HG02759 (cell line): ENCODE results near the gene ICE2.

Experiments used
- ATAC-seq: cut with Tn5 transposase; IDR thresholded peaks from one replicate; pipeline ENCODE4 v1.9.1; 2021; ENCODE audit warnings: mild to moderate bottlenecking, moderate library complexity; ENCODE audit not compliant: unreplicated experiment

ICE2 gene, protein sequence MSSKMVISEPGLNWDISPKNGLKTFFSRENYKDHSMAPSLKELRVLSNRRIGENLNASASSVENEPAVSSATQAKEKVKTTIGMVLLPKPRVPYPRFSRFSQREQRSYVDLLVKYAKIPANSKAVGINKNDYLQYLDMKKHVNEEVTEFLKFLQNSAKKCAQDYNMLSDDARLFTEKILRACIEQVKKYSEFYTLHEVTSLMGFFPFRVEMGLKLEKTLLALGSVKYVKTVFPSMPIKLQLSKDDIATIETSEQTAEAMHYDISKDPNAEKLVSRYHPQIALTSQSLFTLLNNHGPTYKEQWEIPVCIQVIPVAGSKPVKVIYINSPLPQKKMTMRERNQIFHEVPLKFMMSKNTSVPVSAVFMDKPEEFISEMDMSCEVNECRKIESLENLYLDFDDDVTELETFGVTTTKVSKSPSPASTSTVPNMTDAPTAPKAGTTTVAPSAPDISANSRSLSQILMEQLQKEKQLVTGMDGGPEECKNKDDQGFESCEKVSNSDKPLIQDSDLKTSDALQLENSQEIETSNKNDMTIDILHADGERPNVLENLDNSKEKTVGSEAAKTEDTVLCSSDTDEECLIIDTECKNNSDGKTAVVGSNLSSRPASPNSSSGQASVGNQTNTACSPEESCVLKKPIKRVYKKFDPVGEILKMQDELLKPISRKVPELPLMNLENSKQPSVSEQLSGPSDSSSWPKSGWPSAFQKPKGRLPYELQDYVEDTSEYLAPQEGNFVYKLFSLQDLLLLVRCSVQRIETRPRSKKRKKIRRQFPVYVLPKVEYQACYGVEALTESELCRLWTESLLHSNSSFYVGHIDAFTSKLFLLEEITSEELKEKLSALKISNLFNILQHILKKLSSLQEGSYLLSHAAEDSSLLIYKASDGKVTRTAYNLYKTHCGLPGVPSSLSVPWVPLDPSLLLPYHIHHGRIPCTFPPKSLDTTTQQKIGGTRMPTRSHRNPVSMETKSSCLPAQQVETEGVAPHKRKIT

DNA sequence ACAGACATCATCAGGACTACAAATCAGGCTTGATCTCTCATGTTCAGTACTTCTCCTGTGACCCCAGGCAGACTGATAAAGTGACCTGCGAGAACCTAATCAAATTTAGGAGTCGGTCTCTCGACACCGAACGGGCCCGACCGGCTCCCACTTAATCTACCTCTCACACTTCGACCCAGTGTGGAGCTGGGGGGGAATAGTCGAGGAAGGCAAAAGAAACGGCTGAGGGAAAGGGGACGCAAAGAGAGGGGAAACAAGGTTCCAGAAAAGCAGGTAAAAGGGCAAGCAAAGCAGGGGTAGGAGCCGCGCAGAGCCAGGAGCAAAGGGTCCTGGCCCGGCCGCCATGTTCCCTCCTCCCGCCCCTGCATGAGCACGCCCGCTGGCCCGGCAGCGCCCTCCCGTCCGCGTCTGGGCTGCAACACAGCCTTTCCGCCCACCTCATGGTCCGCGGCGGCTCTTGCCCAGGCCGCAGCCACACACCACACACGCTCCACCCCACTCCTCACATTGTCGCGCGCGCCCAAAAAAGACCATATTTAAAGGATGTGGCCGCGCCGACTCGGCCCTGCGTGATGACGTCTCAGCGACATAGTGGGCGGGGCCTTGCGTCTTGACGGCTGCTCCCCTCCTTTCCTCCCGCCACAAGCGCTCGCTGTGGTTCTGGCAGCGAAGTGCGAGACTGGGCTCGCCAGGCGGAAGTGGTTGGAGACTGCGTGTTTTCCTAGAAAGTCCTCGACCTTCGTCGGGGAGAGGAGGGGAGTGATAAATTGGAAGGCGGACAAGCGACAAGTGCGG lies at the start of gene ICE2:
TSS of gene ICE2 (minus strand) at position 577 of the 795 bp plus-strand sequence. CDS start 1,165 bp downstream, outside the sequence.
- ATAC-seq = peak; percentile 87

DNA sequence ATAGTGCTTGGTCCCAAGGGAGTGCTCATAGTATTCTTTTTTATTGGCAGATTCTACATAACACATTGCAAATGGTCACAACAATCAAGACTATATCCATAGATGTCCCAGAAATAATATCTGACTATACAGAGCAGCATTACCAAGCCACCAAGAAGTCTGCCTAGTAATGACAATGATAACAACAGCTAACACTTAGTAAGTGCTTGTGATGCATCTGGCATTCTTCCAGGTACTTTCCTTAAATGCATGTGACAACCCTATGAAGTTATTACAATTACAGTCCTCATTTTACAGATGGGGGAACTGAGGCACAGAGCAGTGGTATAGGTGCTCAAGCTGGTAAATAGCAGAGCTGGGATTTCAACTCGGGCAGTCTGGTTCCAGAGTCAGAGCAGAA lies 49.6 kb upstream of the ICE2 start:
- no peak for ATAC-seq

DNA sequence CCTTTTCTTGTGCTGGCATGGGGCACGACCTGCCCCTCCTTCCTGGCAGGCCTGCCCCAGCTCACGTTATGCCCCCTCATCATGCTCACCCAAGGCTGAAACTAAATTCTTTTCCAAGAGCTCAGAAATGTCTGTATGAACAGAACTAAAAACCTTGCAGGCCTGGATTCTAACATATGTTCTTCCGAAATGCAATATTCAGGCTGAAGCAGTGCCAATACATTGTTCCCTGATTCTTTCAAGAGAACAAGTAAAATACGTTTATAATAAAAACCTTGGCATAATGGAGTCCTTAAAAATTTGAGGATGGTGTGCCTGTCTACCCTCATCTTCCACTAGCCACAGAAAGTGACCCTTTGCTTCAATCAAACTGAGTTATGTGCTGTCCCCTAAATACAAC lies 48.5 kb upstream of the ICE2 start:
- no peak for ATAC-seq

DNA sequence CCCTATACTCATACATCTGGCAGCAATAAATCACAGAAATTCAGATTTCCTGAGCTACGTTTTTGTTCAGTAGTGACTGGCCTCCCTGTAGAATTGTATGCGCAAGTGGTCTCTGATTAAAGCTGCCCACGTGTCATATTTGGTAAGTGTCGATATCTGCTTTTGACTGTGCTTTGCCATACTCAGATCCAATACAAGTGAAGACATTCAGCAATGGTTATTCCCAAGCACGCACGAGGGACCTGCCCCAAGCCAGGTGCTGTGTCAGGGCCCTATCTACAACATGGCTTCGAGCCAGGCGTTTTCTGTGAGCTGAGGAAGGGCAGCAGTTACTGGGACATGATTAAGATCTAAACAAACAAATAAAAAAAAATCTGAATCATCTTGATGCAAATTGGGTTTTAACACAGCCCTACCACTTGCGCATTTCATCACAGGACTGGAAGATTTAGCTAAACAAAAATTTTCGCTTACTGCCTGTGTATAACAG lies 47.2 kb upstream of the ICE2 start:
- no peak for ATAC-seq

DNA sequence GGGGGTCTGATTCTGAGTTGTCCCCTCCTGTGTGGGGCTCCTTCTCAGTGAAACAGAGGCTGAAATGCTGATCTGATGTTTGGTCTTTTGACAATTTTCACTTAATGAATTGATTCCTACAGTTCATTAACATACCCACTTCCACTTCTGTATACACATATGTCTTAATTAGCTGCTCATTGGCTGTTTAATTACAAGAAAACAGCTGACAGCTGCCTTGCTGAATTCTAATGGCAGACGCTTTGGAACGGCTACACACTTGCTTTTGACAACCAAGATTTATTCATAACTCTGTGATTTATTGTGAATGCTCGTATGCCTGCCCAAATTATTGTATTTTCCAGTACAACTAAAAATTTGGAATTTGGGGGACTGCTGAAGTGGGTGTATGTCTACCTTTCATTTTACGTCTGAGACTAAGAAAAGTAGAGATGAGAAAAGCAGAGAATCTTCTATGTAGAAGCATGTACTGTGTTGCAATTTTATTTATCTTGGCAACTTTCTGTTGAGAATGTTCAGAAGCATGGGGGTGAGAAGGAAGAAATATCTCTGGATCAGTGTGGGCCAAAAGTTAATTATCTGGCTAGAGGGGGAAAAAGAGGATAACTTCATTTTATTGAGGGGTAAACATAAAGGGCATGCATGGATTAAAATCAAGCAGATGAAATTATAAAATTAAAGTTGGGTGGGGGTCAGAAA lies 46.5 kb upstream of the ICE2 start:
- ATAC-seq = no peak

DNA sequence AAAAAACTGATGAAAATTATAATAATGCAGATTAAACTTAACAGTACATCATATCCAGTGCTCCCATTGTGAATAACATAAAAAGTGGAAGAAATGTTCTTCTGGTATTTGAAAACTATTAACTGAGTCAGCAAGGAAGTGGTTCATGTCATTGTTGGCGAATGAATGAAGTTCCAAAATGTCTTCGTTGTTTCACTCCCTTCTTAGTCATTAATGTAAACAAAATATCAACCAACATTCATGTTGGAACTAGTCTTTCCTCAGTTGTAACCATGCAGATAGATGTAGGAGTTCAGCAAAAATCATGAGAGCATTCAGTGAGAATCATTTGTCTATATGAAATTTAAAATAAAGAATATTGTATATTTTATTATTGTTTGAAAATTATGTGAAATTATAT lies 44.1 kb upstream of the ICE2 start:
- no peak for ATAC-seq

DNA sequence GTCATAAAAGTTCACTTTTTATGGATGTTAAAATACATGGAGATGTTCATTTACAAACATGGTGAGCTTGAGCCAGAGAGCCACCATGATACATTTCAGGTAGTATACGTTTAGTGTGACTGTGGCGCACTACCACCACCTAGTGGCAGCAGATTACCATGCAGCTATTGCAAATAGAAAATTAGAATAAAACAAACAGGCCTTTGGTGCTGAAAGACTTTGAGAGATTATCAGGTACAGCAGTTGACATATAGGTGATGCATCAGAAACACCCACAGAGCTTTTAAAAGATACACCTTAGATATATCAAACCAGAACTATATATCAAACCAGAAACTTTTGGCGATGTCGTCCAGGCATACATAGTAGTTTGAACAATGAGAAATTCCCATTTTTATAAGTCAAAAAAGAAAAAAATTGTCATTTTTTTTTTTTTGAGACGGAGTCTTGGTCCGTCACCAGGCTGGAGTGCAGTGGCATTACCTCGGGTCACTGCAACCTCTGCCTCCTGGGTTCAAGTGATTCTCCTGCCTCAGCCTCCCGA lies 42.0 kb upstream of the ICE2 start:
- peak; percentile 58 for ATAC-seq

DNA sequence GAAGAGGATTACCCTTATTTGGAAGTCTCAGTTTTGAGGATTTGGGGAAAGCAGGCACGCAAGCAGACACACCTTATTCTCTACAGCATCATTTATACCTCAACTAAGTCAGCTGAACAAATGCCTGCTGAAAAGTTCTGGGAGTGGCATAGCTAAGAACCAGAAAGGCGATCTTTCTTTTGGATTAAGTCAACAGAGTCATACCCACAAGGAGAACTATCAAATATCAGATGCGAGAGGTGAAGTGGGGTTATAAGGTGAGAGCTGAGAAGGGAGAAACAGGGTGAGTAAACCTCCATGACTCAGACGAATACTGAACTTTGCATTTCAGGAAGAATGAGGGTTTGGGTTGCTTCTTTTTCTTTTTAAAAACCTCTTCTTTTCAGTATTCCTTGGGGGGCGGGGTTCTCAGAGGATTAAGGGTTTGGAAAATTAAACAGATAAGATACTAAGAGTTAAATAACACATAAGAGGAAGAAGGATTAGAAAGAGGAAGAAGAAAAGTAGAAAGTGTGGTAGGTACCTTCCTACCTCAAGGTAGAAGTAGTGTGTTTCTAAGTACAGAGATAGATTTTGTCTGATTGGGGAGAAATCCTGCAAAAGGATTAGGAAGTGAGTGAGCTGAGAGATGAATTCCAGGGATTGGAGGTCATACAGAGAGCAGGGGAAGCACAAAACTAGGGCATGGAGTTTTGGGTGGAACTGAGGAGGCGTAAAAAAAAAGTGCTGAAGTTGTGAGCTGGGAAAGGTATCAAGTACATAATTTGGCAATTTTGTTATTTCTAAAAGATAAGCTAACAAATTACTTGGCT lies 41.3 kb upstream of the ICE2 start:
- no peak for ATAC-seq

DNA sequence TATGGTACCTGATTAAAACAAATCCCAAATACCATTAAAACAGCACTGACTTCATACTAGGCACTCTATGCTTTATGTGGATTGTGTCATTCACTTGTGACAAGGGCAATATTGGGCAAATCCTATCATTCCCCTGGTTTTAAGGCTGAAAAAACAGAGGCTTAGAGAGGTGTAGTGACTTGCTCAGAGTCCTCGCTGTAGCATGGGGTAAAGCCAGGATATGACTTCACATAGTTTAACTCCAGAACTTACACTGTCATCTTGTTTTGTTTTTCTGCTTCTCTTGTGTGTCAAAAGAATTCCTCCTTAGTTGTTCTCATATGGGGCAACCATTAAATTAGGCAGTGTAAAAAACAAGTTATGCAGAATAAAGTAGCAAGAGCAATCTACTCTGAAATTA lies 40.3 kb upstream of the ICE2 start:
- ATAC-seq = no peak

DNA sequence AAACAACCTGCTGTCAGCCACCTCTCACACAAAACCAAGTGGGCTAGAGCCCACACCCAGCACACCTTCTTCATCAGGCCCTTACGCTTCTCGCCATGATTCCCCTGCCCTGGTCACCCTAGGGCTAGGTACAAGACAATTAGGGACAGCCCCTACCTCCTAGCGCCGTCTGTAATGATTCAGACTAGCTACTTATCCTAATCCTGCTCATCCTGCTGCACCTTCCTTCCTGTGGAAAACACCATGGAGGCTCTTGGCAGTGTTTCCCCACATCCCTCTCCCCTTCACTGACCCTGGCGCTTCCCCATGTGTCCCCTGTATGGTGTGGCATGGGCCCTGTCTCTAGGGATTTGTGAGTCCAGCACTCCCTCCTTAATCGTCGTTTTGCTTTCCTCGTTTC lies 39.6 kb upstream of the ICE2 start:
- ATAC-seq = no peak

DNA sequence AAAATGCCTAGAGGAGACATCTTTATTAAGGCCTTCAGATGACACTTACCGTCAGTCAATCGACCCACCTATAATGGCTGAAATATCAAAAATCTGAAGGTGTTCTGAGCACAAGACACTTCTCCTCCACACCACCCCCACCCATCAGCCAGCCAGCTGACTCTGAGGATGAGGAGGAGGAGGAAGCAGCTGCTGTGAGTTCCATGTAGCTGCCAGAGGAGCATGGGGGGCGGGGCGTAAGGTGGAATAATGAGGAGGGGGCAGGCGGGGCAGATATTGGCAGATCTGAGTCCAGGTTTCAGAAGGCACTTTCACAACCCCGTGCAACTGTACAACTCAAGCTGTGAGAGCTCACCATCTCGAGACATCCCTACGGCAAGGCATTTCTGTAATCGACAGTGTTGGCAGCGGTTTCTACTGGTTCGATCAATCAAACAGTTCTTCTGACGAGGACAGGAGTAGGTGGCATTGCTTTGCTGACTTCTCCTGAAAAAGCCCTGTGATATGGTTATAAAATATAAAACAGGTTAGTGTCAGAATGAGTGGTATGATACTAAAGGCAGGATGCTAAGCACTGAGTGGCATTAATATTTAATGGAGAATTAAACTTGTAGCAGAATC lies 35.4 kb upstream of the ICE2 start:
- no peak for ATAC-seq

DNA sequence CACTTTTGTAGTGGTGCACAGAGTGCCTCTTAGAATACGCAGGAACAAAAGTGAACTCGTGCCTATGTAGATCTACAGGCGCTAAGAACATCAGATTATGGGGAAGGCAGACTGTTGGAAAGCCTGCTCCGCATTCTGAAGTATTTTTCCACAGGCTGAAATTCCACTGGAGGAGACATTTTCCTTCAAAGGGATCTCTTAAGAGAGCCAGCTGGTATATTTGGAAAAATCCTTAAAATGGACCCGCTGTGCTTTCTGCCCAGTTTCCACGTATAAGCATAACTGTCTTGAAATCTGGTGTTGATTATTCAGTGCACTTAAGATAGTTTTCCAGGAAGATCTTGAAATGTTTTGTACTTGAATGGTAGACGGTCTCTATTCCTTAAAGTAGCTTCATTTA lies 34.7 kb upstream of the ICE2 start:
- no peak for ATAC-seq

DNA sequence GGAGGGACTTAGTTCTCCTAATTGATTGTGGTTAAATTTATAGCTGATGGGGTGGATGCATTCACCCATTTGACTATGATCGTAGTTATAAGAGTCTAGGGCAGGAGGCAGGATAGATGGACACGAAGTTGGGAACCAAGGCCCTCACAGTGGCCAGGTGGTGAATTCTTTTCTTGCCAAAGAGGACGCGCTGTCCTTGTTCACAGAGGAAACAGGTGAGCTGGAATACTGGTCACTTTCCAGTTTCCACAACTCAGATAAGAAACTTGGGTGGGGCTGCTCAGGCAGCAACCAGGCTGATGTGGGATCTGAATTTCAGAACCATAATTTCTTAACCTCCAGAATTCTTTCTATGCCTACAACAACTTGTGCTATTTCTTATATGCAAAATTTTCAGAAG lies 34.0 kb upstream of the ICE2 start:
- ATAC-seq = no peak

DNA sequence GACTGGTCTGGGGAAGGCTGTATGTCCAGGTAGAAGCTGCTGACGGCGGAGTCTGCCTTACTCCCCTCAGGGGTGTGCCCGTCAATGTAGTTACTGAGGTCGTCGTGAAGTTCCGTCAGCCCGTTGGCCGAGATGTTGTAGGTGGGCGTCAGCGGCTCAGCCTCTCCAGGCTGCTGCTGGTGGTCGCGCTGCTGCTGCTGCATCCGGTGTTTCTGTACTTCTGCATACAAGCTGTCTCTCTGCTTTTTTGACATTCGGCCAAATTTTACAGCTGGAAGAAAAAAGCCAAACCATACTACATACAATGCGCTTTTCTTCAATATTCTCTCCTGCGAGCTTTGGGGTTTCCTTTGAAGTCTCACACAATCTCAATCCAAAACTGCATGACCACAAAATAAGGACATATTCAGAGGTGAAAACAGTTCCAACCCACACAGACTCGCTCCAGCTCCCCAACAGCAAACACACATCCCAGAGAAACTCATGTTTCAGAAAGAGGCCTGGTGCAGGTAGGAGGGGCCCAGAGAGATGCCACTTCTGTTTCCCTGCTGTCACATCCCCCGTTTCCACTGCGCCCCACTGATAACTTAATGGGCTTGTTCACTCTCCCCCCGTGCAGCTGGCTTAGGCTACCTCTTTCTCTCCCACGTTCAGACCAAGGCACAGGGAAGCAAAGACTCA lies 32.5 kb upstream of the ICE2 start:
- ATAC-seq = no peak

DNA sequence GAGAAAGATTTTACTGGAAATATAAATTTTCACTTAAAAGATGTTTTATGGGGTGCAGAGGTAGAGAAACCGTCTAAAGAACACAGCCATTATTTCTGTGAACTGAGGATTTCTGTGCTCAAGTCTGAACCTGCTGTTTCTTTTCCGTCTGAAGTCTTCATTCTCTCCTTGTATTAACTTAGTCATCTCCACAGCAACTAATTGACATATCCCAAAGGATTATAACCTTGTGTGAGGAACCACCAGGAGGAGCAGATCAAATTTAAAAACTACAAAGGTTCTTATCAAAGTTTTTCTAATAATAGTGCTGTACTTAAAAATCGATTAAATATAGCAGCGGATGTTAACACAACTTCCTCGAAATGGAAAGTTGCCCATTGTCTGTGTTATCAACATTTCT lies 31.1 kb upstream of the ICE2 start:
- ATAC-seq = no peak

DNA sequence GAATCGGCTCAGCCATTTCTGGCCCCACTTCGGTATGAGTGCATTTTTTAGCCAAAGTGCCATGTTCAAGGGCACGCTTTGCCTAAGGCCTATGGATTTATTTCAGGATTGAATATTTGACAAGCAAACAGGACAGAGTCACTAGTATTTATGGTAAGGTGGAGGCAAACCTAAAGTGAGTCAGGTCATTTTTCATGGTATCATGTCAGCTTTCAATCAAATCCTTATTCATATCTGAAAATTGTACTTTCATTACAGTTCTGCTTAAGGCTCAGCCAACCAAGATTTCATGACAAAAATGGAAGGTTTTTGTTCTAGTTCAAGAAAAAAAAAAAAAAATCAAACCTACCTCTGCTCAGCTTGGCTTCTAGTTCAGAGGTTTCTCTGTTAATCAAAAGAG lies 30.5 kb upstream of the ICE2 start:
- no peak for ATAC-seq

DNA sequence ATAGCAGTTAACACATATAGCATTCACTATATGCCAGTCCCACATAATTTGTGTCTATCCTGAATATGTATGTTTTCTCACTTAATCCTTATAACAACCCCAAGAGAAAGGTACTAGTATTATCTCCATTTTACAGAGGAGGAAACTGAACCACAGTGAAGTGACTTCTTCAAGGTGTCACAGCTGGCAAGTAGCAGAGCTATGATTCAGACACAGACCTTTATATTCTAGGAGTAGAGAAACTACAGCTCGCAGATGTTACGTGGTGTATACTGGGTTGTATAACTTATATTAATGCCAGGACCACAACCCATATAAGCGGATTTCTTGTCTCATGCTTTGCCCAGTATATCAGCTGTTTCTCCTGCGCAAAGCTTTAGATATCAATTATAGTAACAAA lies 29.5 kb upstream of the ICE2 start:
- no peak for ATAC-seq
